Measurements from ENCODE around the gene MEGF6. TPM values are rescaled to one million over a fixed set of nuclear protein-coding genes. Genes with fewer than 3 reads are reported as not detected.

Gene MEGF6
- total RNA-seq, 1 experiment from 2014 or later, result 14.3 TPM

- Mint-ChIP-seq H3K4me3 (ENCODE audit: unreplicated experiment) (no peak overlapping the region), H3K27me3 (ENCODE audit: insufficient read depth, unreplicated experiment) (no peaks in the 10 kb centered on the region), H3K4me1 (ENCODE audit: insufficient read depth, unreplicated experiment) (peaks cover 22% of the 10 kb centered on the region), H3K36me3 (ENCODE audit: insufficient read depth, unreplicated experiment) (no peaks in the 10 kb centered on the region), H3K9me3 (ENCODE audit: unreplicated experiment) (no peaks in the 10 kb centered on the region), H3K27ac (ENCODE audit: low read depth, unreplicated experiment) (no peak overlapping the region)
- BruUV-seq (replicated peaks), result no TSS peak
- intact Hi-C loops (cut with micrococcal nuclease), result no loop called here
- ChIA-PET POLR2A (no interaction called here), CTCF (interaction anchor here (0.9 to 2.1 kb wide), 3 partner anchors 17 to 85 kb away, joined by 3 to 11 read pairs (median 4); no protein-coding TSS in a partner anchor)
- no peak for DNase-seq (ENCODE audit: unreplicated experiment)
- TF ChIP-seq CTCF (IDR thresholded peaks at IDR 0.05; ENCODE audit: unreplicated experiment), result no peak
These were observed 142.0 kb downstream of the MEGF6 start for GRCh38 chr1:3469104-3469848.

GRCh38 chr1:3468236-3469103, 142.8 kb downstream of the MEGF6 start:
- POLR2A ChIA-PET, result interaction anchor here (0.6 kb wide), 1 partner anchor 201 kb away, joined by 3 read pairs; no protein-coding TSS in a partner anchor
- H3K27ac Mint-ChIP-seq (ENCODE audit: low read depth, unreplicated experiment), result no peak overlapping the region
- H3K27me3 Mint-ChIP-seq (ENCODE audit: insufficient read depth, unreplicated experiment), result no peaks in the 10 kb centered on the region
- TF ChIP-seq CTCF (IDR thresholded peaks at IDR 0.05; ENCODE audit: unreplicated experiment), result no peak
- H3K36me3 Mint-ChIP-seq (ENCODE audit: insufficient read depth, unreplicated experiment), result no peaks in the 10 kb centered on the region
- H3K4me1 Mint-ChIP-seq (ENCODE audit: insufficient read depth, unreplicated experiment), result peaks cover 16% of the 10 kb centered on the region
- CTCF ChIA-PET, result interaction anchor here (0.6 to 2.1 kb wide), 4 partner anchors 16 to 86 kb away, joined by 3 to 11 read pairs (median 4); no protein-coding TSS in a partner anchor
- intact Hi-C loops (cut with micrococcal nuclease), result no loop called here
- no TSS peak for BruUV-seq (replicated peaks)
- DNase-seq (ENCODE audit: unreplicated experiment), result no peak
- H3K4me3 Mint-ChIP-seq (ENCODE audit: unreplicated experiment), result no peak overlapping the region
- no peaks in the 10 kb centered on the region for H3K9me3 Mint-ChIP-seq (ENCODE audit: unreplicated experiment)

GRCh38 chr1:3467096-3468036, 143.9 kb downstream of the MEGF6 start:
- CTCF ChIA-PET, result interaction anchor here (0.7 to 1.6 kb wide), 2 partner anchors 17 to 23 kb away, joined by 3 to 4 read pairs; no protein-coding TSS in a partner anchor
- Mint-ChIP-seq H3K9me3 (ENCODE audit: unreplicated experiment) (no peaks in the 10 kb centered on the region), H3K36me3 (ENCODE audit: insufficient read depth, unreplicated experiment) (no peaks in the 10 kb centered on the region), H3K27me3 (ENCODE audit: insufficient read depth, unreplicated experiment) (no peaks in the 10 kb centered on the region), H3K27ac (ENCODE audit: low read depth, unreplicated experiment) (no peak overlapping the region), H3K4me3 (ENCODE audit: unreplicated experiment) (no peak overlapping the region), H3K4me1 (ENCODE audit: insufficient read depth, unreplicated experiment) (peaks cover 10% of the 10 kb centered on the region)
- POLR2A ChIA-PET, result interaction anchor here (1.5 kb wide), 1 partner anchor 15 kb away, joined by 4 read pairs; no protein-coding TSS in a partner anchor
- intact Hi-C loops (cut with micrococcal nuclease), result no loop called here
- no peak for DNase-seq (ENCODE audit: unreplicated experiment)
- BruUV-seq (replicated peaks), result no TSS peak
- no peak for TF ChIP-seq CTCF (IDR thresholded peaks at IDR 0.05; ENCODE audit: unreplicated experiment)

Data from MCF 10A (cell line).